ENCODE measurements around the gene SEMA6B. TPM values are rescaled to one million over a fixed set of nuclear protein-coding genes. Genes with fewer than 3 reads are reported as not detected.

Gene SEMA6B
- total RNA-seq, 1 experiment from 2014 or later, result 43.0 TPM

DNA sequence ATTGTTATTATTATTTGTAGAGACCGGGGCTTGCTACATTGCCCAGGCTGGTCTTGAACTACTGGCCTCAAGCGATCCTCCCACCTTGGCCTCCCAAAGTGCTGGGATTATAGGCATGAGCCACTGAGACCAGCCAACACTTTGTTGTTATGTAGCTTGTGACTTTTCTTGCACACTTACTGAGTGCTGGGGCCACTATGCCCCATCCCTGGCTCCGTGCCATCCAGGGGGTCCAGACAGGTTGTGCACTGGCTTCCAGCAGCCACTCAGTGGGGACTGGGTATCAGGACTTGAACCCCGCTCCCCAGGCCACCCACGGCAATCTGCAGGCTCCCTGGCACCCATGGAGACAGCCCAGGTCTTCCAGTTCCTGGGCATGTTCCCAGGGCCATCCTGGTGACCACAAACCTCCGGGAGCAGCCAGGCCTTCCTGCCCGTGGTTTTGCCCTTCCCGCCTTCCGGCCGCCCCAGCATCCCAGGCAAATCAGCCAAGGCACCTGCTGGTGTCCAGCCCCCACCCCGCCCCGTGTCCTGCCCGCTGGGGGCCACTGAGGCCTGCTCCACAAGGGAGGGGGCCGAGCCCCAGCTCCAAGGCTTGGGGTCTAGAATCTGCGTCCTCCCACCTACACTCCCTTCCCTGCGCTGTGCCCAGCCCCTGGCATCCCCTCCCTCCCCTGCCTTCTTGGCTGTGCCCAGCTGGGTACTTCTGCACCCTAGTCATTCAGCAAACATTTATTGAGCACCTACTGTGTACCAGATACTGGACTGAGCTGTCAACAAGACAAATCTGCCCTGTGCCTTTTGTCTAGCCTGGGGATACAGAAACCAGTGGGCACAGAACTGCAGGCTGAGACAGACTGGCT lies 23.7 kb upstream of the SEMA6B start:
- Histone ChIP-seq H3K4me3 (ENCODE audit: insufficient read depth, low read depth, low read length) (no peak overlapping the region), H3K27me3 (ENCODE audit: control insufficient read depth, insufficient read depth, low read length) (peaks cover 16% of the 10 kb centered on the region), H3K36me3 (replicated peaks; ENCODE audit: control insufficient read depth, insufficient read depth, low read length) (no peaks in the 10 kb centered on the region; the same call in 1 of the 2 replicates)
- peak; percentile 64 for DNase-seq

DNA sequence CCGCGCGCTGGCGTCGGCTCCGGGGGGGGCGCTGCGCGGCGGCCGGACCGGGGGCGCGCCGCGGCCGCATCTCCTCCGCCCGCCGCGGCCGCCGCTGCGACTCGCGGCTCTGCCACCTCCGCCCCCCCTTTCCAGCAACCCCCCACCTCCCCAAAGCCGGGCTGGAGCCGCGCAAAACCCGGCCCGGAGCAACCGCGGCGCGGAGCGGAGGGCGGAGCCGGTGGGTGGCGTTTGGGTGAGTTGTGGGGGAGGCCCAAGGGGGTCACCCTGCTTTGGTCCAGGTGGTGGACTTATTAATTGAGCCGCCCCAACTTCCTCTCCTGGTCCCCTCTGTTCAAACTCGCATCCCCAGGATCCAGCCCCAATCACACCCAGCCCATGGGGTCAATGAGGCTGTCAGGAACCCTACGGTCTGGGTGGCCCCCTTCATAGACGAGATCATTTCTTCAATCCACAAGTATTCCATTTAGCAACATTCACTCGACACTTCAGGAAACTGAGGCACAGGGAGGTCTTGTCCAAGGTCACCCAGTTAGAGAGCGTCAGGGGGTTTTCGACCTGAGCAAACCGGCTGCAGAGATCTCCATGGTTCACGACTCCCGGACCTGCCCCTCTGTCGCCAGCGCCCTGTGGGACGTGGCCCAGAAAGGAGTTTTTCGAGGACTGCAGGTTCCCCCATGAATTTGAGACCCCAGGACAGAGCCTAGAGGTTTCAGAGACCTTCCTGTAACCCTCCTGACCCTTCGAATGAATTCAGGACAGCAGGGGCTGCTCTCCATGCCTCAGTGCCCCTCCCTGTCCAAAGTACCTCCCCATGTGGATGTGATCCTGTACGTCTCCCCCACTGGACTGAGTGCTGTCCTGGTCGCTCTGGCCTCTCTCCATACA lies 22.4 kb upstream of the SEMA6B start:
- DNase-seq, result peak; percentile 98
- Histone ChIP-seq H3K27me3 (ENCODE audit: control insufficient read depth, insufficient read depth, low read length) (peaks cover 16% of the 10 kb centered on the region), H3K36me3 (replicated peaks; ENCODE audit: control insufficient read depth, insufficient read depth, low read length) (no peaks in the 10 kb centered on the region; the same call in 1 of the 2 replicates), H3K4me3 (ENCODE audit: insufficient read depth, low read depth, low read length) (peak overlapping the region; percentile 64; the same call in 1 of the 2 replicates)

DNA sequence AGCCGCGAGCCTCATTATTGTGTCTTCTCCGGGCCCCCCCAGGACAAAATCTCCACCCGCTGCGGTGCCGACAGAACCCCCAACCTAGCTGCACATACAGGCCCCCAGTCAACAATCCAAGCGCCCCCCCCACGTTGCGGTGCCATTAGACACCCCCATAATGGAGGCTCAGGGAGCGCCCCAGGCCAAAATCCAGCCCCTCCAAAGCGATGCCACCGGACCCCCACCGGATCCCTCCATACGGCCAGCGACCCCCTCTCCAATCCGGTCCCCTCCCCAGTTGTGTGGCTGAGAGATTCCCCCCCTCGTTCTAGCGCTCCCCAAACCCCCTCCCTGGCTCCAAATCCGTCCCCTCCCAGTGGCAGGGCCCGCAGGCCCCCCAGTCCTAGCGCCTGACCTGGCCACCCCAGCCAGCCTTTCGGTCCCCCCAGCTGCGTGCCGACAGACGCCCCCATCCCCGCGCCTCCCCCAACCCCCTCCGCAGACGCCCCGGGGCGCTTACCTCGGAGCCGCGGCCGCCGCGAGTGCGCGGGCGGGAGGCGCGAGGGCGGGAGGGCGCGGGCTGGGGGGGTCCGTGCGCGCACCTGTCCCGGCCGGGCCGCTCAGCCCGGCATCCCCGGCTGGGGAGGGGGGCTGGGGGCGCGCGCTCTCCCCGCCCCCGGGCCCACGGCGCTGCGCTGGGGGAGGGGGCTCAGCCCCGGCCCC lies 21.6 kb upstream of the SEMA6B start:
- Histone ChIP-seq H3K4me3 (ENCODE audit: insufficient read depth, low read depth, low read length) (peak overlapping the region; percentile 64), H3K27me3 (ENCODE audit: control insufficient read depth, insufficient read depth, low read length) (peaks cover 16% of the 10 kb centered on the region), H3K36me3 (replicated peaks; ENCODE audit: control insufficient read depth, insufficient read depth, low read length) (no peaks in the 10 kb centered on the region; the same call in 1 of the 2 replicates)
- peak; percentile 94 for DNase-seq

DNA sequence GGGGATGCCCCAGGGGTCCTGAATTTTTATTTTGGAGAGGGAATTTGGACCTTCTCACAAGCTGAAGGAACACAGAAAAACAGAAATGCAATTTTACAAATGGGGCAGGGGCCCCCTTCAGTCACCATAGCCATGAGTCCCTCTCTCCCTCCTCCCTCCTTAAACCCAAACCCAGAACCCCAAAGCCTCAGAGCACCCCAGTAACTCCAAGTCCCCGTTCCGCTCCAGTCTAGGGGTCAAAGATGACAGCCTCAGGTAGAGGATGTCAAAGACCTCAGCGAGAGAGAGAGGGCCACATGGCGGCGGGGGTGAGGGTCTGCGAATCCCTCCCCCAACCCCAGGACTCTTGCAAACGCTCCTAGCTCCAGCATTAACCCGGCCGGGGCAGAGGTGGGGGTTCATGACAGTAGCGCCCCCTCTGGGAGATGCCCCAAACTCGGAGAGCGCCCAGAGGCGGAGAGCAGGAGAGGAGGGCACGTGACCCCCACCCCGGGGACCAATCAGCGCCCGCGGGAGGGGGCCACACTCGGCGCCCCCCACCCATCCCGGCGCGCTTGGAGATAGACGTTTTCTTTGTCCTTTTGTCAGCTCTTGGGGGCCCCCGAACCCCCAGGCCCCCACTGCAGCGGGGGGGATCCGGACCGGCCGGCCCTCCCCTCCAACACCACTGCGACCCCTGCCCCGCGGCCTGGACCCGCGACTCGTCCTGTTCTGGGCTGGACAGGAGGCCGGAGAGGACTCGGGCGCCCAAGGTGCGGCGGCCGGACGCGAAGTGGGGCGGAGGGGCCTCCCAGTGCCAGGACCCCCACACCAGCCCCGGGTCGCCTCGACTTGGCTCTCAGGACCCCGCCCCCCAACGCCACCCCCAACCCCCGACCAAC lies 20.8 kb upstream of the SEMA6B start:
- peak; percentile 95 for DNase-seq
- peak overlapping the region; percentile 64 for H3K4me3 ChIP-seq (ENCODE audit: insufficient read depth, low read depth, low read length)
- no peaks in the 10 kb centered on the region; the same call in 1 of the 2 replicates for H3K36me3 ChIP-seq (replicated peaks; ENCODE audit: control insufficient read depth, insufficient read depth, low read length)
- peaks cover 14% of the 10 kb centered on the region for H3K27me3 ChIP-seq (ENCODE audit: control insufficient read depth, insufficient read depth, low read length)

DNA sequence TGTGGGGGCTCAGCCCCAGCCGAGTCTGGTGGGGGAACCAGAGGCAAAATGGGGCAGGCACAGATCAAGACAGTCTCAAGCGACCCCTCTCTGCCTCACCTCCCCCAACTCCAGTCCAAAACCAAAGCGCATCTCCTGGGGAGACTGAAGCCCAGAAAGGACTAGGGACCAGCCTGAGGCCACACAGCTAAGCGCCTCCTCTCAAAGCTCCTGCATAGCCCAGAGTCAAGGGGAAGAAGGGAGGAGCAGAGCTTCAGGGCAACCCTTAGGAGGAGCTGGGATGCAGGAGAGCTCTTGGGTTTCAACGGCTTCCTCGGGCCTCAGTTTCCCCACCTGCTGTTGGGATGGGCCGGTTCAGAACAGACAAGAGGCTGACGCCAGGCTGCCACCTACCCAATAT lies 19.9 kb upstream of the SEMA6B start:
- DNase-seq, result no peak
- Histone ChIP-seq H3K36me3 (replicated peaks; ENCODE audit: control insufficient read depth, insufficient read depth, low read length) (no peaks in the 10 kb centered on the region; the same call in 1 of the 2 replicates), H3K4me3 (ENCODE audit: insufficient read depth, low read depth, low read length) (no peak overlapping the region), H3K27me3 (ENCODE audit: control insufficient read depth, insufficient read depth, low read length) (peaks cover 10% of the 10 kb centered on the region)

DNA sequence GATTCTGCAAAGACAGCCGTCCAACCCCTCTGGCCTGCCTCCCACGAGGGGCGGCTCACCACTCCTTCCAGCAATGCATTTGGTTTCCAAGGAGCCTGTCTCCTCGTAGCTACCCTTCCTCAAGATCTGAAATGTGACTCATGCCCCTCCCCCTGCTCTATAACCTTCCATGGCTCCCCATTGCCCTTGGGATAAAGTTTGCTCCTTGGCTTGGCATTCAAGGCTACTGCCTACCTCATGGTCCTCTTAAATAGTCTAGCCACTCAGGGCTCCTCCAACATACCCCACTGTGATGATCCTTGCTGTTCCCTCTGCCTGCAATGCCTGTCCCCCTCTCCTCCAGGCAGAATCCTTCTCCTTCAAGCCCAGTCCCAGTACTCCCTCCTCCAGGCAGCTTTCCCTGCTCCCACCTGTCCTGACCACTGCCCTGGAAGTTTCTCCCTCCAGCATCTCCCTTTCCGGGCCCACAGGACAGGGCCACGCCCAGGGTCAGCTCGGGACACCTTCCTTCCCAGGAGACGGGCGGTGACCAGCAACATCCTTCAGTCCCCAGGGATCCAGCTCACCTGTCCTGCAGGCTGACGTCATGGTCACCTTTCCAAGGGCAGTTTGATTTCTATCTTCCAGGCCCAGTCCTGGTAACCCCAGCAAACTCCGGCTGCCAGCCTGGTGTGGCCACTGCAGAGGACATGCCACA lies 19.2 kb upstream of the SEMA6B start:
- no peak overlapping the region for H3K4me3 ChIP-seq (ENCODE audit: insufficient read depth, low read depth, low read length)
- no peaks in the 10 kb centered on the region; the same call in 1 of the 2 replicates for H3K36me3 ChIP-seq (replicated peaks; ENCODE audit: control insufficient read depth, insufficient read depth, low read length)
- H3K27me3 ChIP-seq (ENCODE audit: control insufficient read depth, insufficient read depth, low read length), result peaks cover 9% of the 10 kb centered on the region
- peak; percentile 32 for DNase-seq

DNA sequence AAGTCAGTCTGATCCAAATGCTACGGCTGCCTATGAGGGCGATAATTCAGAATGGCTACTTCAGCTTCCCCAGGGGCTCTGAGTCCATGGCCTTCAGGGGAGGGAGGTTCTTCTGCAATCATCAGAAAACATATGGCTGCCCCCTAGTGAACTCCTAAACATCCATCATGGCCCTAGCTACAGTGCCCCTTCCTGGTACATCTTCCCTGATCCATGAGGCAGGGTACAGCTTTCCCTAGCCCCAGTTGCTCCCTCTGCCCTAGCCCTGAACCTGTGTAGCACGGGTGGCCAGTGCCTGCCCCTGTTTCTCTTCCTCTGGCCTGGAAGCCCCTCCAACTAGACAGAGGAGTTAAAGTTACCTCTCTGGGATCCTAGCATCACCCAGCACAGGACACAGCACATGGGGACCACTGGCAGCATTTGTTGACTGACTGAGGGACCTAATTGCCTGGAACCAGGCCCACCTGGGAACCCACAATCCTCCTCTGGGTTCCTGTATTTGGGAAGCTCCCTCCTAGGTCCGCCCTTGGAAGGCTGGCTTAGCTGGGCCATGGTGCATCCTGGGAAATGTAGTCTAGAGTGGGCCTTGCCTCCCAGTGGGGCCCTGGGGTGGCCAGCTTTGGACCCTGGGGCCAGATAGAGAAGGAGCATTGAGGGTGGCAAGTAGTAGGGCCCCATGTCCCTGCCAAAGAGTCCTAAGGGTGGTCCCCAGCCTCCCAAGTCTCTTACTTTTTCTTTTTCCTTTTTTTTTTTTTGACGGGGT lies 17.7 kb upstream of the SEMA6B start:
- H3K36me3 ChIP-seq (replicated peaks; ENCODE audit: control insufficient read depth, insufficient read depth, low read length), result no peaks in the 10 kb centered on the region; the same call in 1 of the 2 replicates
- peak; percentile 81 for DNase-seq
- H3K4me3 ChIP-seq (ENCODE audit: insufficient read depth, low read depth, low read length), result no peak overlapping the region
- peaks cover 9% of the 10 kb centered on the region for H3K27me3 ChIP-seq (ENCODE audit: control insufficient read depth, insufficient read depth, low read length)

DNA sequence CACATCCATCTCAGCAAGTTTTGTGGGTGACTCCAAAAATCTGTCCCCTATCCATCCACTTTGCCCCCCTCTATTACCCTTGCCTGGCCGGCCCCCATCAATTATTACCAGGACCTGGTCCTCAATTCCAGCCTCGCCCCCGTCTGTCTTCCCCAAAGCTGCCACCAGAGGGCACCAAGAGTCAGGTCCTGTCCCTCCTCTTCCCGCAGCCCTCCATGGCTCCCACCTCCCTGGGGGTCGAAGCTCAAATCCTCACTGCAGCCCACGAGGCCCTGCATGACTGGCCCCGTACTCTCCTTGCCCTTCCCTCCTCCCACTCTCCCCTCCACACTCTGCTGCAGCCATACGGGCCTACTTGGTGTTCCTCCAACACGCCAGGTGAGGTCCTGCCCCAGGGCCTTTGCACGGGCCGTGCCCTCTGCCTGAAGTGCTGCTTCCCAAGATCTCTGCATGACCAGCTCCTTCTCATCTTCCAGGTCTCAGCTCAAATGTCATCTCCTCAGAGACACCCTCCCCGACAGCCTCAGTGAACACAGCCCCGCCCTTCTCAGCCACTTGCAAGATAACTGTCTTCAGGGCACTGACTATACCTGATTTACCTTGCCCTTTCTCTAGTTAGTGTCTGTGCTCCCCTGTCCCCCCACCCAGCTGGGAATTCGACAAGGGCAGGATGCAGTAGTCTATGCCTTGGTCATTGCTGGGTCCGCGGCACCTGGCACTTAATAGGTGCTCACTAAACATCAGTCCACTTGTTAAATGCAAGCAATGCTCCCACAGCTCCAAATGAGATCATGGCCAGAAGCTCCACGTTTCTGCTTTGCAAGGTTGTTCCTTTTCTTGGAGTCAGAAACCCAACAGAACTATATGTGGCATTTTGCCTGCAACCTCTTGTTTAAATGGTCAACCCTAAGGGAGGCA lies 16.8 kb upstream of the SEMA6B start:
- DNase-seq, result peak; percentile 92
- Histone ChIP-seq H3K27me3 (ENCODE audit: control insufficient read depth, insufficient read depth, low read length) (peaks cover 5% of the 10 kb centered on the region; the same call in 1 of the 2 replicates), H3K4me3 (ENCODE audit: insufficient read depth, low read depth, low read length) (no peak overlapping the region), H3K36me3 (replicated peaks; ENCODE audit: control insufficient read depth, insufficient read depth, low read length) (no peaks in the 10 kb centered on the region; the same call in 1 of the 2 replicates)

DNA sequence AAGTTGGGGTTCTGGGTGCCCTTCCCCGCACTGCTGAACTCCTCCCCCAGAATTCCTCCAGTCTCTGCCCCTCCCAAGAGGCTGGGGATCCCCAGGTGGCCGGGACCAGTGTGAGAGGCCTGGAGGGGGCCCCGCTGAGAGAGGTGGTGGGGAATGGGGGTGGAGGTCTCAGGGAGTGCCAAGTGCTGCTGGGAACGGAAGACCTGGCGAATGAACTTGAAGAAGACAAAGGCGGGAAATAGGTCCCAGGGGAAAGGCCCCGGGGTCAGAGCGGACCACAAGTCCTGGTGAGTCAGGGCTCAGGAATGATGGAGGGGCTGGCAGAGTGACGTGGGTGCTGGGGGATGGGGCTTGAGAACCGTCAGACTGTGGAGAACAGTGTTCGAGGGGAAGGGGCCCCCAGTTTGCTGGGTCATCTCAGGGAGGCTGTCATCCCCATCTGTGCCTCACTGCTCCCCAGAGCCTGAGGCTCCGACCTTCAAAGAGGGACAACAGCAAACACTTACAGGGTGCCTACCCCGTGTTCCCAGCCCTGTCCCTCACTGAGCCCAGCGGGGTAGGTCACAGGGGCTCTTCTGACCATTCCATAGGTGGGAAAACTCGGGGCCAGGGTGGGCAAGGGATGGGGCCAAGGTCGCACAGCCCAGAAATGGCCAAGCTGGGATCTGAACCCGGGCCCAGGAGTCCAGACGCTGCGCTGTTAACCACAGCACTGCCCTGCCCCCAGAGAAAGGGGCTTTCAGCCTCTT lies 16.0 kb upstream of the SEMA6B start:
- DNase-seq, result peak; percentile 95
- H3K36me3 ChIP-seq (replicated peaks; ENCODE audit: control insufficient read depth, insufficient read depth, low read length), result no peaks in the 10 kb centered on the region; the same call in 1 of the 2 replicates
- peak overlapping the region; percentile 18 for H3K4me3 ChIP-seq (ENCODE audit: insufficient read depth, low read depth, low read length)
- H3K27me3 ChIP-seq (ENCODE audit: control insufficient read depth, insufficient read depth, low read length), result peaks cover 3% of the 10 kb centered on the region; the same call in 1 of the 2 replicates

DNA sequence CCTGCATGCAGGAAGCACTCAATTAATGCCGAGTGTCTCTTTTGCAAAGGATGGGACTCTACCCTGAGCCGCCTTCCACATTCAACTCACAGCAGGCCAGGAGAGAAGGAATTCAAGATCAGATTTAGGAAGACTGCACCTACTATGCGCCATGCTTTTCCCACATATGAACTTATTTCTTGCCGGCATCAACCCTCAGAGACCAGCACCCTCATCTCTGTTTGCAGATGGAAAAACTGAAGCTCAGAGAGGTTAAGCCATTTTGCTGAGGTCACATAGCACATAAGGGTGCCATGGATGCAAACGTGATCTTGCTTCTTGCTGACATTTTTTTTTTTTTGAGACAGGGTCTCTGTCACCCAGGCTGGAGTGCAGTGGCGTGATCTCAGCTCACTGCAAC lies 14.2 kb upstream of the SEMA6B start:
- no peak overlapping the region for H3K4me3 ChIP-seq (ENCODE audit: insufficient read depth, low read depth, low read length)
- peak; percentile 18 for DNase-seq
- H3K27me3 ChIP-seq (ENCODE audit: control insufficient read depth, insufficient read depth, low read length), result no peaks in the 10 kb centered on the region
- no peaks in the 10 kb centered on the region; the same call in 1 of the 2 replicates for H3K36me3 ChIP-seq (replicated peaks; ENCODE audit: control insufficient read depth, insufficient read depth, low read length)

DNA sequence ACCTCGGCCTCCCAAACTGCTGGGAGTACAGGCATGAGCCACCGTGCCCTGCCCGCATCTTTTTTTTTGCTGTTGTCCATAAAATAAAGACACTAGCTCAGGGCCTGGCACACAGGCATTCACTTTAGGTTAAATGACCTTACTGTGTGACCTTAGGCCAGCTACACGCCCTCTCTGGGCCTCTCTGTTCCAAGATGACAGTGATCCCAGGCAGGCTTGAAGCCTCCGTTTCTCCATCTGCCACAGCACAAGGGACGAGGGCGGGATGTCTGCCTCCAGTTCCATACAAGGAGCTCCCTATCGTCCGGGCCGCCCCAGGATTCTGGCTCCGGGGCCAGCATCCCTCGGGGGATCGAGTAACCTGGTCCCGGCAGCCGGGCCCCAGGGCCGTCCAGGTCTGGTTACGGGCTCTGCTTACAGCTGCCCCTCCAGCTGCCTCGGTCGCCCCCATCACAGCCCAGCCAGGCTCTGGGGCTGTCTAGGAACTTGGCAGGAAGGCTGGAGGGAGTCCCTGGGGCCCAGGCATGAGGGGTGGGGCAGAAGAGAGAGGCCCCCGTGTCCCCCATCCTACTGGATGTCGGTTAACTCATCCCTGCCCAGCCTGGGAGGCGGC lies 11.9 kb upstream of the SEMA6B start:
- H3K4me3 ChIP-seq (ENCODE audit: insufficient read depth, low read depth, low read length), result no peak overlapping the region
- no peaks in the 10 kb centered on the region for H3K36me3 ChIP-seq (replicated peaks; ENCODE audit: control insufficient read depth, insufficient read depth, low read length)
- DNase-seq, result no peak

More for the DNA sequence above, 11.9 kb upstream of the SEMA6B start:
- H3K27me3 ChIP-seq (ENCODE audit: control insufficient read depth, insufficient read depth, low read length), result no peaks in the 10 kb centered on the region

Measured in H7 (cell line).